Hindlimb muscle (tissue), 1 donor: Measurements from ENCODE around the gene PEX10. TPM values are rescaled to one million over a fixed set of nuclear protein-coding genes. Genes with fewer than 3 reads are reported as not detected.

Experiments used
- polyA plus RNA-seq: library from polyadenylated mRNA; unstranded; fragments of 120-200 nt; gene quantifications from one replicate; pipeline ENCODE4 v1.2.1, GENCODE V29; 2013; ENCODE audit not compliant: insufficient read length

The PEX10 gene
- polyA plus RNA-seq, 1 donor = 22.9 TPM

Other genes starting within 250 kb of the PEX10 start
- 50.9 TPM for gene FAAP20, start 217.8 kb downstream of the PEX10 start, polyA plus RNA-seq
- 70.0 TPM for gene SKI, start 184.2 kb downstream of the PEX10 start, polyA plus RNA-seq
- 8.5 TPM for gene MORN1, start 21.0 kb downstream of the PEX10 start, polyA plus RNA-seq
- gene RER1, start 20.7 kb downstream of the PEX10 start, polyA plus RNA-seq = 72.7 TPM
- 1.0 TPM for gene PLCH2, start 63.7 kb upstream of the PEX10 start, polyA plus RNA-seq
- 26.9 TPM for gene PANK4, start 114.0 kb upstream of the PEX10 start, polyA plus RNA-seq
- gene HES5, start 117.7 kb upstream of the PEX10 start, polyA plus RNA-seq = 0.40 TPM
- 15.8 TPM for gene TNFRSF14, start 143.8 kb upstream of the PEX10 start, polyA plus RNA-seq
- gene PRXL2B, start 174.2 kb upstream of the PEX10 start, polyA plus RNA-seq = 23.2 TPM
- 0.59 TPM for gene MMEL1, start 220.5 kb upstream of the PEX10 start, polyA plus RNA-seq